ENCODE measurements around the gene FUOM. TPM values are rescaled to one million over a fixed set of nuclear protein-coding genes. Genes with fewer than 3 reads are reported as not detected.

FUOM gene
- 10.7 to 19.0 TPM (median 13.1 TPM) in 5 replicates for total RNA-seq (2022; extraction: Qiagen RNA extraction; ENCODE audit: low read depth)

GRCh38 chr10:133357285-133358161 is at the start of gene FUOM:
Gene FUOM (minus strand): TSS chr10:133358019. CDS start chr10:133358007, 12 bp downstream.

GRCh38 chr10:133394064-133394663 is 36.3 kb upstream of the FUOM start, which contains the start of gene MTG1:
Gene MTG1 (plus strand): TSS chr10:133394157. CDS start chr10:133394221, 64 bp downstream.

GRCh38 chr10:133379152-133379800 is 21.5 kb upstream of the FUOM start, which contains the start of gene PAOX:
Gene PAOX (plus strand): TSS chr10:133379262. CDS start chr10:133379317, 55 bp downstream.

GRCh38 chr10:133373174-133374090 is 15.6 kb upstream of the FUOM start, which contains the start of gene ECHS1:
Gene ECHS1 (minus strand): TSS chr10:133373354. CDS start chr10:133373333, 21 bp downstream.

GRCh38 chr10:133336577-133337369 is 21.0 kb downstream of the FUOM start, which contains the start of gene CALY:
Gene CALY (minus strand): TSS chr10:133336896. CDS start chr10:133328989, 7,907 bp downstream.

GRCh38 chr10:133308421-133309099 is 49.3 kb downstream of the FUOM start, which contains the start of the genes TUBGCP2 and ZNF511:
Gene TUBGCP2 (minus strand): TSS chr10:133308872. CDS start chr10:133302941, 5,931 bp downstream.
Gene ZNF511 (plus strand): TSS chr10:133308914. CDS start chr10:133308944, 30 bp downstream.

Other genes with a start within 250 kb of the FUOM start
- 0.77 to 2.4 TPM (median 0.94 TPM) in 5 replicates for gene KNDC1, start 197.8 kb downstream of the FUOM start, total RNA-seq (2022; extraction: Qiagen RNA extraction; ENCODE audit: low read depth)
- gene UTF1, start 127.8 kb downstream of the FUOM start, total RNA-seq (2022; extraction: Qiagen RNA extraction; ENCODE audit: low read depth): 0.08 to 0.16 TPM (median 0.16 TPM) in 3 of 5 replicates, not detected in the others
- not detected in 5 replicates for gene VENTX, start 120.2 kb downstream of the FUOM start, total RNA-seq (2022; extraction: Qiagen RNA extraction; ENCODE audit: low read depth)
- gene ADAM8, start 81.2 kb downstream of the FUOM start, total RNA-seq (2022; extraction: Qiagen RNA extraction; ENCODE audit: low read depth): 1.3 to 4.3 TPM (median 3.7 TPM) in 5 replicates
- gene TUBGCP2, start 49.1 kb downstream of the FUOM start, total RNA-seq (2022; extraction: Qiagen RNA extraction; ENCODE audit: low read depth): 32.0 to 44.5 TPM (median 43.6 TPM) in 5 replicates
- gene ZNF511, start 49.1 kb downstream of the FUOM start, total RNA-seq (2022; extraction: Qiagen RNA extraction; ENCODE audit: low read depth): 66.0 to 79.6 TPM (median 70.4 TPM) in 5 replicates
- gene CALY, start 21.1 kb downstream of the FUOM start, total RNA-seq (2022; extraction: Qiagen RNA extraction; ENCODE audit: low read depth): 0.54 to 1.3 TPM (median 0.72 TPM) in 5 replicates
- gene PRAP1, start 10.6 kb downstream of the FUOM start, total RNA-seq (2022; extraction: Qiagen RNA extraction; ENCODE audit: low read depth): 0.15 to 0.84 TPM (median 0.29 TPM) in 3 of 5 replicates, not detected in the others
- gene ECHS1, start 15.3 kb upstream of the FUOM start, total RNA-seq (2022; extraction: Qiagen RNA extraction; ENCODE audit: low read depth): 132 to 169 TPM (median 145 TPM) in 5 replicates
- 1.5 to 2.2 TPM (median 1.8 TPM) in 5 replicates for gene PAOX, start 21.2 kb upstream of the FUOM start, total RNA-seq (2022; extraction: Qiagen RNA extraction; ENCODE audit: low read depth)
- gene MTG1, start 36.1 kb upstream of the FUOM start, total RNA-seq (2022; extraction: Qiagen RNA extraction; ENCODE audit: low read depth): 38.1 to 53.7 TPM (median 51.4 TPM) in 5 replicates
- 0.11 to 0.28 TPM (median 0.15 TPM) in 5 replicates for gene SPRN, start 66.6 kb upstream of the FUOM start, total RNA-seq (2022; extraction: Qiagen RNA extraction; ENCODE audit: low read depth)
- 0.06 to 0.27 TPM (median 0.22 TPM) in 5 replicates for gene SCART1, start 95.9 kb upstream of the FUOM start, total RNA-seq (2022; extraction: Qiagen RNA extraction; ENCODE audit: low read depth)
- 0.18 to 0.35 TPM (median 0.22 TPM) in 5 replicates for gene CYP2E1, start 169.3 kb upstream of the FUOM start, total RNA-seq (2022; extraction: Qiagen RNA extraction; ENCODE audit: low read depth)
- not detected in 5 replicates for gene SYCE1, start 207.6 kb upstream of the FUOM start, total RNA-seq (2022; extraction: Qiagen RNA extraction; ENCODE audit: low read depth)